Testis (tissue), 2 donors: ENCODE results near the gene PRUNE2.

ENCODE experiments used
- CTCF ChIP-seq, 3 experiments: fragments of 450-650 bp in 2 of 3; fragments of 200-600 bp in 1 of 3; sonication (generic) in 1 of 3; IDR thresholded peaks; one replicate each; pipeline ENCODE4 v1.5.1; 2016 to 2019; ENCODE audit warnings: antibody characterized with exemption in 3 of 3, mild to moderate bottlenecking in 2 of 3, moderate library complexity in 1 of 3
- POLR2A ChIP-seq: fragments of 450-650 bp; IDR thresholded peaks from one replicate; pipeline ENCODE4 v1.6.1; 2017; ENCODE audit warnings: antibody characterized with exemption, mild to moderate bottlenecking, moderate library complexity

- TF ChIP-seq CTCF (IDR thresholded peaks at IDR 0.05), result no peak
- TF ChIP-seq POLR2A, result no peak
These were observed 250.8 kb downstream of the PRUNE2 start for GRCh38 chr9:76655121-76655541.
